Stimulated activated CD8-positive, alpha-beta memory T cell treated with anti-CD3 and anti-CD28 coated beads, Interleukin-4, amount 100 ng/mL, for 24 hours (primary cell): ENCODE data around the gene CEBPB.

Source experiments
- DNase-seq: peaks from one replicate; pipeline ENCODE4 v3.0.0-alpha.2; 2020; ENCODE audit warnings: low read depth

Gene CEBPB

DNA sequence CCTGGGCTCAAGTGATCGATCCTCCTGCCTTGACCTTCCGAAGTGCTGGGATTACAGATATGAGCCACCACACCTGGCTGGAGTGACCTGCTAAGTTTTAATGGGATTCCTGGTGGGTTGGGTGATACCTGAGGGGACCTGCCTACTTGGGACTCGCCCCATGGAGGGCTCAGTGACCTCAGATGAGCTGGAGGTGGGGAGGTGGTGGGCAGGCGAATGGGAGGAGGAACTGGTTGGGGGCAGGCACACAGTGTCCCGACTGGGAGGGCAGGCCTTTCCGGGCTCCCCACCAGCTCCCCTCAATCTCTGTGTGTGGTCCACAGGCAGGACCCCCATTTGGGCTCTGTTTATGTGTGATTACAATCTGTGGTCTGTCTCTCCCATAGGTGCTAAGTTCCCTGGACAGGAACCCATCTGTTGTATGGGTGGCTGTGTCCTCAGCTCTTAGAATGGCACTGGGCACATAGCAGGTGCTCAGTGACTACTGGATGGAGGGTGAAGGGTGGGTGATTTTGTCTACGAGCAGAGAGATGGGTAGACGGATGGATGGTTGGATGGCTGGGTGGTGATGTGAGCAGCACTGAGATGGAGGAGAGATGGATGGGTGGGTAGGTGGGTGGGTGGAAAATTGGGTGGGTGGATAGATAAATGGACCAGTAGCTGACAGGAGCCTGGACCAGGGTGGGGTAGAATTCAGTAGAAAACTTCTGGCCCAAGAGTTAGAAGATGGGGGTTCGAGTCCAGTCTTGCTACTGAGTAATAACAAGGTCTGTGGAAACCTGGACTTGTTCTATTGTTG is 23.8 kb downstream of the CEBPB start:
- no peak for DNase-seq

DNA sequence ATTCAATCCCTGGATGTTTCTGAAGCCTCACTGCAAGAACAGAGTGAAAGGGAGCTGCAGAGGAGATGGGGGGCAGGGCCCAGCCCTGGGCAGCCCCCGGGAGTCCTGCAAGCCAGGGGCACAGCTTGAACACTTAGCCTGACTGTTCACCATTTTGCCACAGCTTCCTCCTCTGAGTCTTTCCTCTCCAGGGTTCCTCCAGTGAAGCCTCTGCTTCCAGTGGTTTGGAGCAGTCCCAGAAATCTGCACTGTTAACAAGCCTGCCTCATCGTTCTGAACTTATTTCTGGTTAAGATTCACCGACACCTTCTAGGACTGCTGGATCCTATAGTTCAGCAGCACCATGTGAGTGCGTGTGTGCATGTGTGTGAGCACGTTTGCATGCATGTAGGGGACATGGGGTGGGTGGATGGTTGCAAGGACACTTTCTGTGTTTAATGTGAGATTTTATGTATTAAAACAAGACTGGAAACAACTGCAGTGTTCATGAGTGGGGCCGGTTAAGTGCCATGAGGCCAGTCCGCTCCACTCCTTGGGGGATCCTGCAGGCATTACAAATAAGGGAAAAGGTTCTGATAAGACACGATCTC is 24.6 kb downstream of the CEBPB start:
- DNase-seq, result no peak

GRCh38 chr20:50215926-50216325 is 25.3 kb downstream of the CEBPB start:
- DNase-seq, result no peak

DNA sequence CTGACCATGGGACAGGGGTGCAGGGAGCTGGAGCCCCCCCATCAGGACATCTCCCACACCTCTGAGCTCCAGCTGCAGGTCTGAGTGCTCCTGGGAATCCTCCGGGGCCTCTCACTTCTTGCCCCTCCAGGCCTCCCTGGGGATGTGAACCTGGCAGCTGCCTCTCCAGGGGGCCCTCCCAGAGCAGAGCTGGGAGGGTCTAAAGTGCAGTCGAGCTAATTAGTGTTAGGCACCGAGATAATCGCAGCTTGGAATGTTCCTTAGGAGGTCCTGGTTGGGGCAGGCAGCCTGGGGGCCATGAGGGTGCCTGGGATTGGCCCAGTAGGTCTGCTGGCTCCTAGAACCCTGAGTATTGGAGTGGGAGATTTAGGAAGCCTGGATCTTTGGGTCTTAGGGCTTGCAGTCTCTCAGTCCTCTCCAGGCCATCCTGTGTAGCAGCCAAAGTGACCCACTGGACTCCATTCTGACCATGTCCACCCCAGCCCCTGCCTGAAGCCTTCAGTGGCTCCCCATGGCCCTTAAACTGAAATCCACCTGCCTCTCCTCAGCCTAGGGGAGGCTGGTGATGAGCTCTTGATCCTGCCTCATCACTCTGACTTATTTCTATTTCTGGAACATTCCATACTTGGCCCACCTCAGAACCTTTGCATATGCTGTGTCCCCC is 26.0 kb downstream of the CEBPB start:
- DNase-seq, result no peak

DNA sequence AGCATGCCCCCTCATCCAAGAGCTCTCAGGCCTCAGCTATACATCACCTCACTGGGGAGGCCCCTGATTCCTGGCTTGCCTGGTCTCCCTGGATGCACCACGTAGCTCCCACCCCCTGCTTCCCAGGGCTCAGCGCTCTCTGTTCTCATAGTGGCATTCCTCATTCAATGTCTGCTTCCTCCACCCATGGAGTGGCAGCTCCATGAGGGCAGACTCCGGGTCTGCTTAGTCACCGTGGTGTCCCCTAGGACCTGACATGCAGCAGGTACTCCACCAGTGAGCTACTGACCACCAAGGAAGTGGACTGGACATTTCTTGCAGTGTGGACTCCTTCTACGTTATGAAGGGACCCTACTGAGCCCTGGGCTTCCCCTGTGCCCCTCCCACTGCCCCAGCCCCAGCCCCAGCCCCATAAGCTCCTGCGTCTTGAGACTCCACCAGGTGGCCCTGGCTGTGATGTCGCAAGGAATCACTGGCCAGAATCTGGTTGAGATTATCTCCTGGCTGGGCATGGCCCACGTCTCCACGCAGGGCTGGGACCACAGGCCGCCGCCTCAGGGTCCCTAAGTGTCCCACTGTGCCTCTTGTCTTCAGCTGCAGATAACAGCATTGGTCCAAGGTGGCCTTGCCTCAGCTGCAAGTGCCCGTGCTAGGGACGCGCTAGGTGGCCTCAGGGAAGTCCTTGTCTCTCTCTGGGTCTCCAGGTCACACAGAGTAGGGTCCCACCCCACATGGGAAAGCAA is 26.7 kb downstream of the CEBPB start:
- no peak for DNase-seq

DNA sequence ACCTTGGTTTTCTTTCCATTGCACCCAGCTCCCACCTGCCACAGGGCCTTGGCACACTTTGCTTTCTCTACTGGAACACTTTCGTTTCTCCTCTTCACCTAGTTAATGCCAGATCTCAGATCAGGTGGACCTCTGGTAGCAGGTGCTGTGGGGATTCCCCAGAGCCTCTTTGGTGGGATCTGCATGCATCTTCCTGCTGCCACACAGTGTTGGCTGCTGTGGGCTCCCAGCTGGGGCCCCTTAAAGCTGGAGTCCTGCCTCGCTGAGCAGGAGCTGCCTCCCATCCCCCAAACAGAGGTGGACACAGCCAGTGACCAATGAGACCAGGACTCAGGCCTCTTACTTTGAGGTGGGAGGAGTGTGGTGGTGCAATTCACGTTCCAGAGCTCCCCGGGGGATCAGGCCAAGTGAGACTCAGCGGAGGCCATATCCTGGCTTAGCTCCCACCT is 28.4 kb downstream of the CEBPB start:
- DNase-seq, result no peak

DNA sequence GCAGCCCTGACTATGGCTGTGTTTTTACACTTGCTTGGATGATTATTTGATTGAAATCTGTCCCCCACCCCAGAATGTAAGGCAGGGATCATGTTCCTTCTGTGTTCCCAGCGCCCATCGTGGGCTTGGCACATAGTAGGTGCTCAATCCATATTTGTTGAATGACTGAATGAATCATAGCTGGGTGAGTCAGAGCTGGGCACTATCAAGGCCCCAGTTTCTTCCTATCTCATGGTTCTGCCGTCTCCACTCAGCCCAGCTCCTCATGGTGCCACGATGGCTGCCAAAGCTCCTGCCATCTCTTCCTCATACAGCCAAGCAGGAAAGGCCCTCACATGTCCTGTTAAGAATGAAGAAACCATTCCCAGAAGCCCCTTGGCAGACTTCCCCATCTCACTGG is 29.0 kb downstream of the CEBPB start:
- DNase-seq, result no peak

- no peak for DNase-seq
Measured at GRCh38 chr20:50220093-50220893, 29.7 kb downstream of the CEBPB start.

GRCh38 chr20:50220894-50221365 is 30.3 kb downstream of the CEBPB start:
- DNase-seq, result no peak

- DNase-seq, result no peak
Measured at GRCh38 chr20:50221501-50222308, 31.1 kb downstream of the CEBPB start.

- no peak for DNase-seq
Measured at GRCh38 chr20:50222309-50223038, 31.8 kb downstream of the CEBPB start.

DNA sequence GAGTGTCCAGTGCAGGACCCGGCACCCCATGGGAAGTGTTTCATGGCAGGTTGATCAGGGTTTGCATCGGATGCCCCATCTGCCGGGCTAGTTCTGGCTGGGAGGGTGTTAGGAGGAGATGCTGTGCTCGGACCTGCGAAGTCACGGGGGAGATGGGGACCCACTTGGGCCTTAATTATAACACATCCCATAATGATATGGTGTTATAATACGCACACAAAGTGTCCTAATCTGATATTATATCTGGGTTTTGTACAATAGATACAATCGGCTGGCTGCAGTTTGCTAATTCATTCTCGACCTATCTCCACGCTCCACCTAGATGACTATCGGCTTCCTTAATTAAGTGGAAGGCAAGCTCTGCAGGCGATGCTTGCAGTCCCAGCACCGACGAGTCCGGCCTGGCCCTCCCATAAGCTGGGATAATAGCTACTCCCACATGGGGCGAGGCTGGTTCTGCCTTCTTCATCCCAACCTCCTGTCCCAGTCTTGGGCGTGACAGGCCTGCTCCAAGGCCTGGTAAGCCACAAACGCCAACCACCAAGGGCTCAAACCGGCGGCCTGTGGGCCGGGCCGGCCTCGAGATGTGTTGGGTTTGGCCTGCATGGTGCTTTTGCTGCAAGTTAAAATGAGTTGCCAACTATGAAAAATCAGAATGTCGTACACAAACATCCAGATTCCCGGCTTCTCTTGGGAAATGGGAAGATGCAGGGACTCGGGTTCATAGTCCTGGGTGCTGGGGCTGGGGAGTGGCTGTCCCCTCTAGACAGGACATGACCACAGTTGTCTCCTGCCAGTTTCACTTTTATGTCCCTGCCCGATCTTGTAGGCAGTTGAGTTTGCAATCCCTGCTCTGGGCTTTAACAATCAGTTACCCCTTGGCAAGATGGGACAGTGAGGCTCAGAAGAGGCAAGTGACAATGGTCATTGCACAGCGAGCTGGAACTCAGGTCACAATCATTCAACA is 32.7 kb downstream of the CEBPB start:
- no peak for DNase-seq

DNA sequence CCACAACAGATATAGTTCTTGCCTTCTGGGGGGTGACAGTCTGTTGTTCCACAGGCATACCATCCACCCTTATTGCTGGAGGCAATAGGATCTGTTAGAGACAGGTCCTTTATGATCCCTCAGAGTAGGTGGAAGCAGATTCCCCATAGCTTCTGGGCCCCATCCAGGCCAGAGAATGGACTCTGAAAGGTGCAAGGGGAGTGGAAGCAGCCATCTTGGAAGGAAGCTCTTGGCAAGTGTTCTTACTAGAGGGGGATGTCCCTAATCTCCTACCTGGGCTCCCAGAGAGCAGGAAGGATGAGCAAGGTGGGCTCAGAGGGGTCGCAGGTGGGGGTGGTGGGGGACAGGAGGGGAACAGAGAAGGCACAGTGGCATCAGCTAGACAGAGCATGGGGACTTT is 33.4 kb downstream of the CEBPB start:
- no peak for DNase-seq

GRCh38 chr20:50224531-50225255 is 34.1 kb downstream of the CEBPB start:
- DNase-seq, result no peak

GRCh38 chr20:50226093-50226974 is 35.7 kb downstream of the CEBPB start:
- peak; percentile 8 for DNase-seq

GRCh38 chr20:50227506-50227905 is 36.9 kb downstream of the CEBPB start:
- DNase-seq, result no peak

GRCh38 chr20:50229156-50229607 is 38.6 kb downstream of the CEBPB start:
- DNase-seq, result no peak
